ENCODE measurements around the gene WDR18.

The WDR18 gene

GRCh38 chr19:988081-988480, 3.9 kb downstream of the WDR18 start:
- no peak for TF ChIP-seq CTCF (IDR thresholded peaks at IDR 0.05; ENCODE audit: insufficient read depth, low read depth, low read length, missing control alignments)
- H3K4me3 ChIP-seq (ENCODE audit: low read depth, low read length) = no peak overlapping the region
- DNase-seq (ENCODE audit: low read depth) = no peak

GRCh38 chr19:988510-988909, 4.4 kb downstream of the WDR18 start:
- H3K4me3 ChIP-seq (ENCODE audit: low read depth, low read length) = no peak overlapping the region
- TF ChIP-seq CTCF (IDR thresholded peaks at IDR 0.05; ENCODE audit: insufficient read depth, low read depth, low read length, missing control alignments) = no peak
- no peak for DNase-seq (ENCODE audit: low read depth)

- H3K4me3 ChIP-seq (ENCODE audit: low read depth, low read length) = no peak overlapping the region
- DNase-seq (ENCODE audit: low read depth) = no peak
- peak; percentile 14 for TF ChIP-seq CTCF (IDR thresholded peaks at IDR 0.05; ENCODE audit: insufficient read depth, low read depth, low read length, missing control alignments)
Measured at GRCh38 chr19:989381-990081, 5.4 kb downstream of the WDR18 start.

GRCh38 chr19:990119-990571, 6.0 kb downstream of the WDR18 start:
- no peak for TF ChIP-seq CTCF (IDR thresholded peaks at IDR 0.05; ENCODE audit: insufficient read depth, low read depth, low read length, missing control alignments)
- no peak overlapping the region for H3K4me3 ChIP-seq (ENCODE audit: low read depth, low read length)
- DNase-seq (ENCODE audit: low read depth) = no peak

GRCh38 chr19:990746-991145, 6.6 kb downstream of the WDR18 start:
- no peak for TF ChIP-seq CTCF (IDR thresholded peaks at IDR 0.05; ENCODE audit: insufficient read depth, low read depth, low read length, missing control alignments)
- DNase-seq (ENCODE audit: low read depth) = no peak
- H3K4me3 ChIP-seq (ENCODE audit: low read depth, low read length) = no peak overlapping the region

GRCh38 chr19:991174-991931, 7.2 kb downstream of the WDR18 start:
- DNase-seq (ENCODE audit: low read depth) = peak; percentile 80
- H3K4me3 ChIP-seq (ENCODE audit: low read depth, low read length) = no peak overlapping the region
- no peak for TF ChIP-seq CTCF (IDR thresholded peaks at IDR 0.05; ENCODE audit: insufficient read depth, low read depth, low read length, missing control alignments)
